Daoy (cell line): ENCODE results near the gene NFYC. TPM values are rescaled to one million over a fixed set of nuclear protein-coding genes. Genes with fewer than 3 reads are reported as not detected.

Source experiments
- DNase-seq: peaks from one replicate; pipeline ENCODE4 v3.0.0-alpha.2; 2015; ENCODE audit warnings: low read depth
- total RNA-seq: library from RNA; depleted of rRNA; stranded (reverse); fragments of >200 nt; shearing (Covaris generic); gene quantifications from 2 replicates; pipeline ENCODE4 v1.2.3, GENCODE V29; 2014

NFYC gene
- total RNA-seq, 1 experiment from 2014 or later = 24.2 TPM

GRCh38 chr1:40758578-40759343 lies 67.3 kb downstream of the NFYC start:
- no peak for DNase-seq

GRCh38 chr1:40760984-40761383 lies 69.5 kb downstream of the NFYC start:
- DNase-seq = no peak

GRCh38 chr1:40762144-40762923 lies 70.8 kb downstream of the NFYC start:
- DNase-seq = no peak

- no peak for DNase-seq
These were observed 72.4 kb downstream of the NFYC start for GRCh38 chr1:40763742-40764532.

- DNase-seq = no peak
These were observed 73.5 kb downstream of the NFYC start for GRCh38 chr1:40764981-40765380.

GRCh38 chr1:40766017-40766416 lies 74.5 kb downstream of the NFYC start:
- DNase-seq = no peak

- DNase-seq = no peak
These were observed 75.1 kb downstream of the NFYC start for GRCh38 chr1:40766560-40766959.

- no peak for DNase-seq
These were observed 76.9 kb downstream of the NFYC start for GRCh38 chr1:40768146-40768990.

GRCh38 chr1:40769815-40770214 lies 78.3 kb downstream of the NFYC start:
- no peak for DNase-seq

GRCh38 chr1:40770296-40771070 lies 79.0 kb downstream of the NFYC start:
- no peak for DNase-seq

- no peak for DNase-seq
These were observed 80.8 kb downstream of the NFYC start for GRCh38 chr1:40772146-40772955.

GRCh38 chr1:40773748-40774265 lies 82.3 kb downstream of the NFYC start:
- no peak for DNase-seq

GRCh38 chr1:40774266-40774998 lies 82.9 kb downstream of the NFYC start:
- DNase-seq = peak; percentile 54

- DNase-seq = no peak
These were observed 85.0 kb downstream of the NFYC start for GRCh38 chr1:40776236-40777072.

- DNase-seq = no peak
These were observed 85.9 kb downstream of the NFYC start for GRCh38 chr1:40777224-40777970.

GRCh38 chr1:40780678-40781607 lies 89.4 kb downstream of the NFYC start:
- DNase-seq = peak; percentile 37
